ENCODE data around the gene ABHD11.

ABHD11 gene

DNA sequence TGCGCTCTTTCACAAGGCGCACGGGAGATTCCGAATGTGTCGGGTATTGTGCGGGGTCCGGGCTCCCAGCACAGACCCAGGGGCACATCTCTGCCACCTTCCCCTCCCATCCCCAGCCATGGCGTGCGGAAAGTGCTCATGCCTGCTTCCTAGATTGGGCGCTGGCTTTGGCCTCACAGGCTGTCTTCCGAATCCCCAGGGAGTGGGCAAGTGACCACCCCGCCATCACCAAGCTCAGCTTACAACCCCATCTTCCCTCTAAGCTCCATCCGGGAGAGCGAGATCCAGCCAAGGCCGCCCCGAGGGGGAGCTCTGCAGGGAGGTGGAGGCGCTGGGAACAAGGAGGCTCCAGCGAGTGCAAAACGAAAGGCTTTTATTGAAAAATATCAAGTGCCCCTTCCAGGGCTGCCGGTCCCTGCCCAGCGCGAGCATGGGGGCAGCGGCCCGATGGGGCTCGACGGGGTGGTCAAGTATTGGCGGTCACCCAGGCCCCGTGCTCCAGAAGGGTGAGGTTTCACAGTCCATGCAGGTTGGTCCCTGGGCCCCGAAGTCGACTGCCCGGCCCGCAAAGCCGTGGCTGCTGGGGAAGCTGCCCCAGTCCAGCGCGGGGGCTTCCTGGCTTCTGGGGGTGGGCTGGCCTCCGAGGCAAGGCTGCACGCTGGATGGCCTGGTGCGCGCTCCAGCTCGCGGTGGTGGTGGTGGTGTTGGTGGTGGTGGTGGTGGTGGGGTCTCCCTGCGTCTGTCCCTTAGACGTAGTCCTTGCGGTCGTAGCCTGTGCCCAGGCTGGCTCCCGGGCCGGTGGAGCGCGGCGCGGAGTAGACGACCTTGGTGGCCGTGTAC is 30.3 kb upstream of the ABHD11 start:
- H3K79me2 ChIP-seq (ENCODE audit: insufficient read depth, low read length): no peaks in the 10 kb centered on the region
- no peaks in the 10 kb centered on the region for H4K20me1 ChIP-seq (ENCODE audit: insufficient read depth, low read length)
- no peaks in the 10 kb centered on the region for H3K4me1 ChIP-seq (ENCODE audit: insufficient read depth, low read length)
- H3K27me3 ChIP-seq (ENCODE audit: insufficient read depth, low read length, poor library complexity): no peaks in the 10 kb centered on the region
- H3K4me3 ChIP-seq (ENCODE audit: low read depth in 1 of 2, low read length in 2 of 2): no peak overlapping the region
- no peak overlapping the region for H2AFZ ChIP-seq (ENCODE audit: low read depth, low read length)
- no peak for TF ChIP-seq EZH2 (IDR thresholded peaks at IDR 0.05; ENCODE audit: borderline replicate concordance, low read depth, low read length, severe bottlenecking)
- TF ChIP-seq CTCF (IDR thresholded peaks at IDR 0.05; ENCODE audit: borderline replicate concordance, extremely low read depth, low read length, poor library complexity, severe bottlenecking): no peak
- DNase-seq (no peak), ATAC-seq (ENCODE audit: insufficient read depth, low read depth) (no peak)
- no peak overlapping the region for H3K9ac ChIP-seq (ENCODE audit: low read depth, low read length)
- no peaks in the 10 kb centered on the region for H3K36me3 ChIP-seq (ENCODE audit: insufficient read depth, low read length)
- H3K27ac ChIP-seq (ENCODE audit: low read length): no peak overlapping the region
- no peaks in the 10 kb centered on the region for H3K9me3 ChIP-seq (ENCODE audit: insufficient read depth, low read length, severe bottlenecking)
- H3K4me2 ChIP-seq (ENCODE audit: insufficient read depth, low read length): no peak overlapping the region

GRCh38 chr7:73766556-73767229 is 28.1 kb upstream of the ABHD11 start:
- no peak for DNase-seq
- Histone ChIP-seq H3K27me3 (ENCODE audit: insufficient read depth, low read length, poor library complexity) (no peaks in the 10 kb centered on the region), H2AFZ (ENCODE audit: low read depth, low read length) (no peak overlapping the region), H3K4me2 (ENCODE audit: insufficient read depth, low read length) (no peak overlapping the region), H3K79me2 (ENCODE audit: insufficient read depth, low read length) (no peaks in the 10 kb centered on the region), H3K4me3 (ENCODE audit: low read depth in 1 of 2, low read length in 2 of 2) (no peak overlapping the region), H3K9ac (ENCODE audit: low read depth, low read length) (no peak overlapping the region), H4K20me1 (ENCODE audit: insufficient read depth, low read length) (no peaks in the 10 kb centered on the region), H3K4me1 (ENCODE audit: insufficient read depth, low read length) (no peaks in the 10 kb centered on the region), H3K27ac (ENCODE audit: low read length) (no peak overlapping the region), H3K9me3 (ENCODE audit: insufficient read depth, low read length, severe bottlenecking) (no peaks in the 10 kb centered on the region), H3K36me3 (ENCODE audit: insufficient read depth, low read length) (no peaks in the 10 kb centered on the region)
- no peak for ATAC-seq (ENCODE audit: insufficient read depth, low read depth)
- TF ChIP-seq CTCF (IDR thresholded peaks at IDR 0.05; ENCODE audit: borderline replicate concordance, extremely low read depth, low read length, poor library complexity, severe bottlenecking) (no peak), EZH2 (IDR thresholded peaks at IDR 0.05; ENCODE audit: borderline replicate concordance, low read depth, low read length, severe bottlenecking) (no peak)

- DNase-seq: no peak
- Histone ChIP-seq H3K36me3 (ENCODE audit: insufficient read depth, low read length) (no peaks in the 10 kb centered on the region), H3K4me1 (ENCODE audit: insufficient read depth, low read length) (no peaks in the 10 kb centered on the region), H3K9me3 (ENCODE audit: insufficient read depth, low read length, severe bottlenecking) (no peaks in the 10 kb centered on the region), H4K20me1 (ENCODE audit: insufficient read depth, low read length) (no peaks in the 10 kb centered on the region), H3K27ac (ENCODE audit: low read length) (no peak overlapping the region), H3K27me3 (ENCODE audit: insufficient read depth, low read length, poor library complexity) (no peaks in the 10 kb centered on the region), H3K79me2 (ENCODE audit: insufficient read depth, low read length) (no peaks in the 10 kb centered on the region), H3K4me3 (ENCODE audit: low read depth in 1 of 2, low read length in 2 of 2) (no peak overlapping the region), H3K4me2 (ENCODE audit: insufficient read depth, low read length) (no peak overlapping the region), H3K9ac (ENCODE audit: low read depth, low read length) (no peak overlapping the region), H2AFZ (ENCODE audit: low read depth, low read length) (no peak overlapping the region)
- ATAC-seq (ENCODE audit: insufficient read depth, low read depth): no peak
- TF ChIP-seq CTCF (IDR thresholded peaks at IDR 0.05; ENCODE audit: borderline replicate concordance, extremely low read depth, low read length, poor library complexity, severe bottlenecking) (no peak), EZH2 (IDR thresholded peaks at IDR 0.05; ENCODE audit: borderline replicate concordance, low read depth, low read length, severe bottlenecking) (no peak)
These were observed 24.0 kb upstream of the ABHD11 start for GRCh38 chr7:73762659-73762999.

Data from DND-41 (cell line).